Endothelial cell of umbilical vein (primary cell): ENCODE data around the gene ABAT. TPM values are rescaled to one million over a fixed set of nuclear protein-coding genes. Genes with fewer than 3 reads are reported as not detected.

Experiments used
- BruUV-seq: library from RNA; stranded (reverse); fragments of 400-500 nt; replicated peaks from 2 replicates; lab custom pipeline; 2021; lab: Mats Ljungman, UMichigan
- CTCF ChIA-PET: fragments of 300-600, 350-600 bp; sonication (Branson Sonifier 250); formaldehyde crosslinking; loops from one replicate; lab custom pipeline; 2021; ENCODE audit warnings: antibody characterized with exemption, inconsistent platforms; lab: Charles Lee
- POLR2A ChIA-PET: fragments of 300-600, 350-600 bp; sonication (Branson Sonifier 250); formaldehyde crosslinking; loops from one replicate; lab custom pipeline; 2021; ENCODE audit warnings: antibody characterized with exemption, inconsistent platforms; lab: Charles Lee
- DNase-seq: peaks from one replicate; pipeline ENCODE4 v3.0.0-alpha.2; 2011; ENCODE audit warnings: low read depth, low spot score
- FAIRE-seq: peaks from 2 replicates; lab custom pipeline; 2011; peaks lifted over from hg19 to GRCh38; lab: Jason Lieb, UNC
- H2AFZ ChIP-seq: 2 replicates; pipeline ENCODE4 v1.6.0; 2012; ENCODE audit warnings: low read depth, low read length, control low read depth, inconsistent platforms
- H3K27ac ChIP-seq: 2 replicates; pipeline ENCODE4 v1.5.1; 2011; ENCODE audit warnings: low read depth, mild to moderate bottlenecking, control low read depth, low read length, moderate library complexity; ENCODE audit not compliant: insufficient read depth
- H3K27me3 ChIP-seq, 2 experiments: 2 replicates each; pipeline versions ENCODE4 v1.6.0 to v1.6.1; 2011; ENCODE audit warnings: low read length in 2 of 2, mixed read lengths in 1 of 2; ENCODE audit not compliant: control insufficient read depth in 2 of 2, insufficient read depth in 2 of 2
- H3K36me3 ChIP-seq, 2 experiments: 2 replicates in 1 of 2; 3 replicates in 1 of 2; pipeline ENCODE4 v1.5.1; 2011; ENCODE audit warnings: low read length in 2 of 2, mild to moderate bottlenecking in 1 of 2, moderate library complexity in 1 of 2; ENCODE audit not compliant: control insufficient read depth in 2 of 2, insufficient read depth in 2 of 2; ENCODE audit errors: extremely low read depth in 1 of 2
- H3K4me1 ChIP-seq: 3 replicates; pipeline ENCODE4 v1.5.1; 2011; ENCODE audit warnings: mild to moderate bottlenecking, low read length; ENCODE audit not compliant: control insufficient read depth, insufficient read depth; ENCODE audit errors: extremely low read depth
- H3K4me2 ChIP-seq: 2 replicates; pipeline ENCODE4 v1.6.1; 2011; ENCODE audit warnings: low read length, control low read depth, mixed read lengths; ENCODE audit not compliant: insufficient read depth
- H3K4me3 ChIP-seq, 3 experiments: fragments of 200-600 bp in 1 of 3; sonication (generic), shearing (Covaris generic) in 1 of 3; replicated peaks in 1 of 3; 2 replicates each; pipeline ENCODE4 v1.5.1; 2011 to 2016; ENCODE audit warnings: control low read depth in 3 of 3, low read length in 3 of 3, mild to moderate bottlenecking in 2 of 3, inconsistent platforms in 1 of 3, low read depth in 1 of 3, moderate library complexity in 1 of 3; ENCODE audit not compliant: insufficient read depth in 1 of 3
- H3K79me2 ChIP-seq: 2 replicates; pipeline ENCODE4 v1.6.0; 2012; ENCODE audit warnings: low read length, inconsistent platforms; ENCODE audit not compliant: control insufficient read depth, insufficient read depth
- H3K9ac ChIP-seq: replicated peaks from 2 replicates; pipeline ENCODE3; 2011; ENCODE audit warnings: low read length, control low read depth; ENCODE audit not compliant: insufficient read depth; ENCODE audit errors: extremely low read depth
- H3K9me1 ChIP-seq: replicated peaks from 3 replicates; pipeline ENCODE4 v1.6.0; 2011; ENCODE audit warnings: mild to moderate bottlenecking, low read length; ENCODE audit not compliant: control insufficient read depth, insufficient read depth; ENCODE audit errors: extremely low read depth
- H3K9me3 ChIP-seq: replicated peaks from 2 replicates; pipeline ENCODE4 v1.5.1; 2012; ENCODE audit warnings: low read length, inconsistent platforms; ENCODE audit not compliant: control insufficient read depth, insufficient read depth
- H4K20me1 ChIP-seq: replicated peaks from 2 replicates; pipeline ENCODE3; 2011; ENCODE audit warnings: mild to moderate bottlenecking, low read length; ENCODE audit not compliant: control insufficient read depth, insufficient read depth; ENCODE audit errors: extremely low read depth
- CTCF ChIP-seq, 2 donors: IDR thresholded peaks; 1 replicate in 1 of 2; 2 replicates in 1 of 2; pipeline ENCODE4 v1.5.1; 2011; ENCODE audit warnings: low read length in 2 of 2, mild to moderate bottlenecking in 2 of 2, moderate library complexity in 2 of 2, control low read depth in 1 of 2, inconsistent platforms in 1 of 2, low read depth in 1 of 2; ENCODE audit not compliant: insufficient read depth in 1 of 2; ENCODE audit errors: extremely low read depth in 1 of 2
- EZH2 ChIP-seq: IDR thresholded peaks from 2 replicates; pipeline ENCODE4 v1.6.1; 2012; ENCODE audit warnings: borderline replicate concordance, low read depth, mild to moderate bottlenecking, moderate library complexity, low read length, inconsistent platforms; ENCODE audit not compliant: severe bottlenecking
- FOS ChIP-seq: IDR thresholded peaks from 2 replicates; pipeline ENCODE4 v1.6.1; 2011; ENCODE audit warnings: mild to moderate bottlenecking, low read length, moderate library complexity, borderline replicate concordance; ENCODE audit not compliant: insufficient read depth
- GATA2 ChIP-seq: IDR thresholded peaks from 2 replicates; pipeline ENCODE4 v1.7.0; 2011; ENCODE audit warnings: low read depth, mild to moderate bottlenecking, moderate library complexity, mixed read lengths, low read length; ENCODE audit not compliant: insufficient read length, insufficient read depth
- JUN ChIP-seq: IDR thresholded peaks from 2 replicates; pipeline ENCODE4 v1.6.1; 2011; ENCODE audit warnings: borderline replicate concordance, low read depth; ENCODE audit not compliant: insufficient read length, insufficient read depth
- MAX ChIP-seq: IDR thresholded peaks from 2 replicates; pipeline ENCODE4 v1.6.1; 2011; ENCODE audit not compliant: insufficient read depth, insufficient read length
- MYC ChIP-seq: IDR thresholded peaks from one replicate; pipeline ENCODE4 v1.6.1; 2011; ENCODE audit warnings: mild to moderate bottlenecking, low read depth, low read length
- POLR2A ChIP-seq: IDR thresholded peaks from 2 replicates; pipeline ENCODE4 v1.6.1; 2012; ENCODE audit warnings: low read depth, mild to moderate bottlenecking, control low read depth, low read length
- POLR2AphosphoS5 ChIP-seq: IDR thresholded peaks from 2 replicates; pipeline ENCODE4 v1.6.1; 2012; ENCODE audit warnings: low read depth, mild to moderate bottlenecking, control low read depth, low read length, moderate library complexity; ENCODE audit not compliant: insufficient read depth
- dilution Hi-C: fragments of 300-500 bp; cut with MboI; formaldehyde crosslinking; loops from one replicate; pipeline ENCODE4 v1.15.0; 2019; ENCODE audit warnings: low sequenced_read_pairs; ENCODE audit not compliant: extremely low pct_ligation_motif_present
- intact Hi-C: fragments of 100-400 bp; cut with micrococcal nuclease; formaldehyde crosslinking; loops from one replicate; pipeline ENCODE4 v1.10.0; 2022
- polyA plus RNA-seq, 4 experiments: library from polyadenylated mRNA; depleted of rRNA in 3 of 4; stranded (reverse) in 3 of 4; unstranded in 1 of 4; fragments of >200 nt; gene quantifications; 2 replicates each; pipeline versions ENCODE4 v1.2.1 to v1.2.3, GENCODE V29; 2011 to 2012; ENCODE audit warnings: missing spikeins in 1 of 4
- total RNA-seq: library from RNA; stranded (reverse); gene quantifications from 2 replicates; pipeline ENCODE4 v1.2.3, GENCODE V29; 2021

The ABAT gene
- total and polyA plus RNA-seq, 2 donors (not counting 3 experiments of a cell fraction or from before 2014, with no cell fraction given) = 1.3 to 1.4 TPM

GRCh38 chr16:8812162-8812843, 137.9 kb downstream of the ABAT start:
- Histone ChIP-seq H3K27ac (no peak overlapping the region), H3K36me3 (peaks cover 53 to 56% of the 10 kb centered on the region in 2 experiments), H2AFZ (no peak overlapping the region), H3K4me3 (no peak overlapping the region), H3K27me3 (no peaks in the 10 kb centered on the region), H3K9me1 (no peaks in the 10 kb centered on the region), H3K79me2 (peaks cover 6% of the 10 kb centered on the region), H3K9ac (no peak overlapping the region), H3K4me2 (no peak overlapping the region), H3K9me3 (no peaks in the 10 kb centered on the region), H3K4me1 (no peaks in the 10 kb centered on the region), H4K20me1 (no peaks in the 10 kb centered on the region)
- intact Hi-C loops (no loop called here), dilution Hi-C loops (no loop called here)
- no peak for FAIRE-seq
- BruUV-seq = no TSS peak
- TF ChIP-seq JUN = no peak
- CTCF ChIA-PET = no interaction called here
- POLR2A ChIA-PET = no interaction called here
- no peak for DNase-seq

GRCh38 chr16:8814095-8814806, 139.8 kb downstream of the ABAT start:
- H3K4me3 ChIP-seq = no peak overlapping the region
- H3K36me3 ChIP-seq = peaks cover 43 to 51% of the 10 kb centered on the region in 2 experiments
- no peak overlapping the region for H3K9ac ChIP-seq
- TF ChIP-seq CTCF (IDR thresholded peaks at IDR 0.05; ENCODE audit: extremely low read depth in 1 of 2, insufficient read depth in 1 of 2, low read depth in 1 of 2, low read length in 2 of 2) = no peak
- TF ChIP-seq MYC = no peak
- no peak for TF ChIP-seq POLR2AphosphoS5
- no peak for TF ChIP-seq FOS
- no peak for TF ChIP-seq MAX
- TF ChIP-seq JUN = no peak
- no peak for TF ChIP-seq EZH2
- no peak for TF ChIP-seq GATA2
- TF ChIP-seq POLR2A = no peak
- no peak for DNase-seq
- CTCF ChIA-PET = no interaction called here
- intact Hi-C loops (no loop called here), dilution Hi-C loops (no loop called here)
- no peaks in the 10 kb centered on the region for H3K27me3 ChIP-seq
- no peaks in the 10 kb centered on the region for H4K20me1 ChIP-seq
- H3K4me2 ChIP-seq = no peak overlapping the region
- no TSS peak for BruUV-seq
- no peaks in the 10 kb centered on the region for H3K4me1 ChIP-seq
- POLR2A ChIA-PET = no interaction called here
- FAIRE-seq = no peak
- no peak overlapping the region for H2AFZ ChIP-seq
- no peaks in the 10 kb centered on the region for H3K79me2 ChIP-seq
- H3K9me3 ChIP-seq = no peaks in the 10 kb centered on the region
- no peaks in the 10 kb centered on the region for H3K9me1 ChIP-seq
- H3K27ac ChIP-seq = no peak overlapping the region
